ENCODE results near the gene COL2A1. TPM values are rescaled to one million over a fixed set of nuclear protein-coding genes. Genes with fewer than 3 reads are reported as not detected.
A peak's percentile ranks its signal among the peaks of the same experiment; 100 is the strongest.

The COL2A1 gene
- total RNA-seq, 3 donors from 2014 or later: 1.6 to 3.2 TPM; not detected in 1

DNA sequence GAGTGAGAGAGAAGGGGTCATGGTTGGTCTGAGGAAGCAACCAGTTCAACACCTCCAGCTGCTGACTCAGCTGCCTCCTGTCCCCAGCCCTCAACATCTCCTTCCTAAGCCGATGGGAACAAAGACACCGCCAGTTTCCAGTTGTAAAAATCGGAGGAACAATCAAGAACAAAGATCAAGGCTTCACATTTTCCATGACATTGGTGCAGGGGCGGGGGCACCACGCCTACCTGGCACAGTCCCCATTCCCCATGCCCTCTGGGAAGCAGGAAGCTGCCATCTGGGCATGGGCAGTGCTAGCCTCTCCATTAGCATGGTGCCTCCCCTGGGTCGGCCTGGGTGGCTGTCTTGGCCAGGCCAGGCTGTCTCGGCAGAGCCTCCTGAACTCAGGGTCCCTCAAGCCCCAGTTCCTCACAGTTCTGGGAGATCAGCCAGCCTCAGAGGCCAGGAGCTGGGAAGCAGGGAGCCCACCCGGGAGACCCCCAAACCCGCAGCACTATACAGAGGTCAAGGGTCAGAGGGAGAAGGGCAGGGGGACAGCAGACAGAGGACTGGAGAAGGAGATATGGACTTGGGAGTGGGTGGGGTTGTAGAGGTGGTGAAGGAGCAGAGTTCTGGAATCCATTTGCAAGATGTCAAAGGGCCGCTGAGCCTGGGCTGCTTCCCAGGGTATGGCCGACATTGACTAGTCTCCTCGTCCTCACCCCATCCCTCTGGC, 60.5 kb downstream of the COL2A1 start:
- Histone ChIP-seq H3K27ac (no peak overlapping the region), H3K4me1 (peaks cover 10 to 15% of the 10 kb centered on the region in 2 donors), H3K4me3 (no peak overlapping the region), H3K27me3 (no peaks in the 10 kb centered on the region), H3K9me3 (no peaks in the 10 kb centered on the region), H3K36me3 (no peaks in the 10 kb centered on the region)
- intact Hi-C loops (cut with DNase I; ENCODE audit: low total_unique reads): no loop called here
- TF ChIP-seq POLR2AphosphoS5 (IDR thresholded peaks at IDR 0.05) (no peak), POLR2A (IDR thresholded peaks at IDR 0.05) (no peak)
- TF ChIP-seq, protein P1, sequence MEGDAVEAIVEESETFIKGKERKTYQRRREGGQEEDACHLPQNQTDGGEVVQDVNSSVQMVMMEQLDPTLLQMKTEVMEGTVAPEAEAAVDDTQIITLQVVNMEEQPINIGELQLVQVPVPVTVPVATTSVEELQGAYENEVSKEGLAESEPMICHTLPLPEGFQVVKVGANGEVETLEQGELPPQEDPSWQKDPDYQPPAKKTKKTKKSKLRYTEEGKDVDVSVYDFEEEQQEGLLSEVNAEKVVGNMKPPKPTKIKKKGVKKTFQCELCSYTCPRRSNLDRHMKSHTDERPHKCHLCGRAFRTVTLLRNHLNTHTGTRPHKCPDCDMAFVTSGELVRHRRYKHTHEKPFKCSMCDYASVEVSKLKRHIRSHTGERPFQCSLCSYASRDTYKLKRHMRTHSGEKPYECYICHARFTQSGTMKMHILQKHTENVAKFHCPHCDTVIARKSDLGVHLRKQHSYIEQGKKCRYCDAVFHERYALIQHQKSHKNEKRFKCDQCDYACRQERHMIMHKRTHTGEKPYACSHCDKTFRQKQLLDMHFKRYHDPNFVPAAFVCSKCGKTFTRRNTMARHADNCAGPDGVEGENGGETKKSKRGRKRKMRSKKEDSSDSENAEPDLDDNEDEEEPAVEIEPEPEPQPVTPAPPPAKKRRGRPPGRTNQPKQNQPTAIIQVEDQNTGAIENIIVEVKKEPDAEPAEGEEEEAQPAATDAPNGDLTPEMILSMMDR (IDR thresholded peaks at IDR 0.05): no peak
- peak in 1 of 2 donors; percentile 81 for DNase-seq (ENCODE audit: low spot score in 2 of 2)

DNA sequence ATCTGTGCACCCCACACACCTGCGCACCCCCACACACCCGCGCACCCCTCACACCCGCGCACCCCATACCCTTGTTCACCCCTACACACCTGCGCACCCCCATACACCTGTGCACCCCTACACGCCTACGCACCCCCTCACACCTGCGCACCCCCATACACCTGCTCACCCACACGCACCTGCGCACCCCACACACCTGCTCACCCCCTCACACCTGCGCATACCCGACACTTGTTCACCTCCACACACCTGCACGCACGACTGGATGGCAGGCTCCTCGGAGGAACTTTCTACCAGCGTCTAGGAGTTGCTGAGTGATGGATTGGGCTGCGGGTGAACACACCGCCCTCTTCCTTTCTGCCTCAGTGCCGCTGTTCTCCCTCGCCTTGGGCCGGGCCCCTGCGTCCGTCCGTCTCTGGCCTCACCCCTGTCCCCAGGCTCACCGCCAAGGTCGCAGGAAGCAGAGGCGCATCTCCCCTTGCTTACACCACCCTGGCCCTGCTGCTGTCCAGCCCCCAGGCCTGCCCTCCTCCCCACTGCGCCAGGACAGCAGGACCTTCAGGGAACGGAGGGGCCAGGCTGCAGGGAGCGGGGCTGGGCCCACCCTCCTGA, 61.6 kb downstream of the COL2A1 start:
- intact Hi-C loops (cut with DNase I; ENCODE audit: low total_unique reads): no loop called here
- no peak for DNase-seq (ENCODE audit: low spot score in 2 of 2)

GRCh38 chr12:47941871-47942613, 62.2 kb downstream of the COL2A1 start:
- Histone ChIP-seq H3K9me3 (no peaks in the 10 kb centered on the region), H3K4me1 (peaks cover 6 to 13% of the 10 kb centered on the region in 2 donors), H3K36me3 (no peaks in the 10 kb centered on the region), H3K27me3 (no peaks in the 10 kb centered on the region), H3K4me3 (no peak overlapping the region), H3K27ac (no peak overlapping the region)
- TF ChIP-seq, protein P1 (IDR thresholded peaks at IDR 0.05): no peak
- TF ChIP-seq POLR2AphosphoS5 (IDR thresholded peaks at IDR 0.05) (no peak), POLR2A (IDR thresholded peaks at IDR 0.05) (no peak)
- intact Hi-C loops (cut with DNase I; ENCODE audit: low total_unique reads): no loop called here
- no peak for DNase-seq (ENCODE audit: low spot score in 2 of 2)

More for the DNA sequence above, 61.6 kb downstream of the COL2A1 start:
- TF ChIP-seq POLR2AphosphoS5 (IDR thresholded peaks at IDR 0.05): no peak
- no peak for TF ChIP-seq POLR2A (IDR thresholded peaks at IDR 0.05)
- TF ChIP-seq, protein P1 (IDR thresholded peaks at IDR 0.05): no peak
- Histone ChIP-seq H3K36me3 (no peaks in the 10 kb centered on the region), H3K27me3 (no peaks in the 10 kb centered on the region), H3K9me3 (no peaks in the 10 kb centered on the region), H3K4me1 (peaks cover 10 to 15% of the 10 kb centered on the region in 2 donors), H3K4me3 (no peak overlapping the region), H3K27ac (no peak overlapping the region)

DNA sequence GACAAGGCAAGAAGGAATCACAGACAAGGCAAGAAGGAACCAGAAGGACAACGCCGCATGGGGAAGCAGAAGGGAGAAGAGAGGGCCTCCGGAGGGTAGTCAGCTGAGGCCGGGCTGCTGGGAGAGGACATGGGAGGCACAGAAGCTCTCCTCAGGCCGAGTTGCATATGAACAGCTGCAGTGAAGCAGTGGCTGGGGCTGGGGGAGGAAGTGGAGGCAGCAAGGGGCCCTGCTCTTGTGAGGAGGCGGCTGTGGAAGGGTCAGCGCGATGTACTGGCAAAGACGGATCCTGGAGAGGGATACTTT, 62.8 kb downstream of the COL2A1 start:
- H3K4me1 ChIP-seq: peaks cover under 1 to 9% of the 10 kb centered on the region in 2 donors
- no peak for TF ChIP-seq POLR2A (IDR thresholded peaks at IDR 0.05)
- no peak for TF ChIP-seq POLR2AphosphoS5 (IDR thresholded peaks at IDR 0.05)
- TF ChIP-seq, protein P1 (IDR thresholded peaks at IDR 0.05): no peak
- H3K4me3 ChIP-seq: no peak overlapping the region
- intact Hi-C loops (cut with DNase I; ENCODE audit: low total_unique reads): no loop called here
- DNase-seq (ENCODE audit: low spot score in 2 of 2): no peak
- no peaks in the 10 kb centered on the region for H3K36me3 ChIP-seq
- no peak overlapping the region for H3K27ac ChIP-seq
- no peaks in the 10 kb centered on the region for H3K9me3 ChIP-seq
- H3K27me3 ChIP-seq: no peaks in the 10 kb centered on the region
